ENCODE data around the gene STC2. TPM values are rescaled to one million over a fixed set of nuclear protein-coding genes. Genes with fewer than 3 reads are reported as not detected.

The STC2 gene
- total RNA-seq, 3 donors from 2014 or later (not counting 1 experiment from before 2014, with no cell fraction given), result not detected

DNA sequence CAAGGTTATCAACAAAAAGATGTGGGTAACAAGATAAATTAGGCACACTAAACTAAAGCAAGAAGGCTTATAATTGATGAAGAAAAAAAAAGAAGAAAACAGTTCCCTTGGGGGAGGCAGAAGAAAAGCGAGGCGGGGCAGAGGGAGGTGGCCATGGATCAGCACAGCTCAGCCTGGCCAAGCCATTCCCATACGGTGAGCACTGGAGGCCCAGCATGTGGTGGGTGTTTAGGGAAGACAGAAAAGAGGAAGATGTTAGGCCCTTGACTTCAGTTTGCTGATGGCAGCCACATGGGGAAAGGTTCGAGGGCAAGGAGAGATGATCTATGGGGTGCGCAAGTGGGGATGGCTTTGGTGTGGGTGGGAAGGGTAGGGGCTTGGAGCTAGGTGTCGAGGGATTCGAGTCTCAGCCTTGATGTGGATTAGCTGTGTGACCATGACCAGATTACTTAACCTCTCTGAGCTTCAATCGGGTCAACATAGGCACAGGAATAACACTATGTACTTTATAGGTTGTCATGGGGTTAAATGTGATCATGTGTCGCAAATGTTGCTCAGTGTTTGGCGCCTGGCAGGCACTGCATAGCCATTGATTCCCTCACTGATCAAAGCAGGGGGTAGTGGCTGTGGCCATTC, 10.3 kb upstream of the STC2 start:
- TF ChIP-seq, protein P1, sequence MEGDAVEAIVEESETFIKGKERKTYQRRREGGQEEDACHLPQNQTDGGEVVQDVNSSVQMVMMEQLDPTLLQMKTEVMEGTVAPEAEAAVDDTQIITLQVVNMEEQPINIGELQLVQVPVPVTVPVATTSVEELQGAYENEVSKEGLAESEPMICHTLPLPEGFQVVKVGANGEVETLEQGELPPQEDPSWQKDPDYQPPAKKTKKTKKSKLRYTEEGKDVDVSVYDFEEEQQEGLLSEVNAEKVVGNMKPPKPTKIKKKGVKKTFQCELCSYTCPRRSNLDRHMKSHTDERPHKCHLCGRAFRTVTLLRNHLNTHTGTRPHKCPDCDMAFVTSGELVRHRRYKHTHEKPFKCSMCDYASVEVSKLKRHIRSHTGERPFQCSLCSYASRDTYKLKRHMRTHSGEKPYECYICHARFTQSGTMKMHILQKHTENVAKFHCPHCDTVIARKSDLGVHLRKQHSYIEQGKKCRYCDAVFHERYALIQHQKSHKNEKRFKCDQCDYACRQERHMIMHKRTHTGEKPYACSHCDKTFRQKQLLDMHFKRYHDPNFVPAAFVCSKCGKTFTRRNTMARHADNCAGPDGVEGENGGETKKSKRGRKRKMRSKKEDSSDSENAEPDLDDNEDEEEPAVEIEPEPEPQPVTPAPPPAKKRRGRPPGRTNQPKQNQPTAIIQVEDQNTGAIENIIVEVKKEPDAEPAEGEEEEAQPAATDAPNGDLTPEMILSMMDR (IDR thresholded peaks at IDR 0.05), result no peak
- WGBS (ENCODE audit: insufficient coverage), result 86% methylated on average over 10 of the region's 10 CpGs
- Mint-ChIP-seq H3K27me3 (ENCODE audit: low read depth in 2 of 2) (peaks cover 19 to 25% of the 10 kb centered on the region in 2 donors), H3K4me3 (no peak overlapping the region), H3K27ac (no peak overlapping the region), H3K9me3 (no peaks in the 10 kb centered on the region), H3K36me3 (no peaks in the 10 kb centered on the region), H3K4me1 (no peaks in the 10 kb centered on the region)
- H3K4me3 ChIP-seq (ENCODE audit: low read length), result no peak overlapping the region
- H3K36me3 ChIP-seq (ENCODE audit: control insufficient read depth, insufficient read depth, low read length), result no peaks in the 10 kb centered on the region
- H3K9me3 ChIP-seq (ENCODE audit: control insufficient read depth, insufficient read depth, low read length), result no peaks in the 10 kb centered on the region
- H3K27me3 ChIP-seq (ENCODE audit: control insufficient read depth, insufficient read depth, low read length), result peaks cover 3% of the 10 kb centered on the region
- no peak for DNase-seq
- ATAC-seq, result no peak
- intact Hi-C loops (cut with micrococcal nuclease), result no loop called here
- H3K27ac ChIP-seq (ENCODE audit: low read length), result no peak overlapping the region
- no peaks in the 10 kb centered on the region for H3K4me1 ChIP-seq (ENCODE audit: control insufficient read depth, insufficient read depth, low read length)

DNA sequence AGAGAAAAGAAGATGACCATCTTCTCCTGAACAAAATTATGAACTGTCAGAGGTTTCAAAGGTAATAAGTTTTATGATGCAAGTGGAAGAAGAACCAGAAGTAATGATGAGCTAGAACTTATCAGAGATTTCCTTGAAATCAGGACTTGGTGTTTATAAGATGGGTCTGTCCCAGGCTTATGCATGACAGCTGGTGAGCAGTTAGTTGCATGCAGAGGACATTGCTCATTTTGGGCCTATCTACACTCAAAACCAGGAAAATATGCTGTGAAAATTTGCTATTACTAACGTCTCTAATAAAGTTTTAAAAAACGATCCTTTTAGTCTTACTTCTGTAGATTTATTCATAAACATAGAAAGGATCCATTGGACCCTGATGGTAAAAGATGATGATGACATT, 6.6 kb upstream of the STC2 start:
- no peaks in the 10 kb centered on the region for H3K9me3 ChIP-seq (ENCODE audit: control insufficient read depth, insufficient read depth, low read length)
- H3K27ac ChIP-seq (ENCODE audit: low read length), result no peak overlapping the region
- Mint-ChIP-seq H3K36me3 (no peaks in the 10 kb centered on the region), H3K27ac (no peak overlapping the region), H3K9me3 (no peaks in the 10 kb centered on the region), H3K4me3 (no peak overlapping the region), H3K4me1 (peaks cover 0 to 13% of the 10 kb centered on the region in 2 donors), H3K27me3 (ENCODE audit: low read depth in 2 of 2) (peaks cover 37 to 50% of the 10 kb centered on the region in 2 donors)
- ATAC-seq (no peak), DNase-seq (no peak)
- H3K27me3 ChIP-seq (ENCODE audit: control insufficient read depth, insufficient read depth, low read length), result peaks cover 25% of the 10 kb centered on the region
- TF ChIP-seq, protein P1 (IDR thresholded peaks at IDR 0.05), result no peak
- H3K4me3 ChIP-seq (ENCODE audit: low read length), result no peak overlapping the region
- no peaks in the 10 kb centered on the region for H3K4me1 ChIP-seq (ENCODE audit: control insufficient read depth, insufficient read depth, low read length)
- no peaks in the 10 kb centered on the region for H3K36me3 ChIP-seq (ENCODE audit: control insufficient read depth, insufficient read depth, low read length)
- intact Hi-C loops (cut with micrococcal nuclease), result no loop called here
- WGBS (ENCODE audit: insufficient coverage), result no CpG with 5 or more reads among the region's 2 CpGs

DNA sequence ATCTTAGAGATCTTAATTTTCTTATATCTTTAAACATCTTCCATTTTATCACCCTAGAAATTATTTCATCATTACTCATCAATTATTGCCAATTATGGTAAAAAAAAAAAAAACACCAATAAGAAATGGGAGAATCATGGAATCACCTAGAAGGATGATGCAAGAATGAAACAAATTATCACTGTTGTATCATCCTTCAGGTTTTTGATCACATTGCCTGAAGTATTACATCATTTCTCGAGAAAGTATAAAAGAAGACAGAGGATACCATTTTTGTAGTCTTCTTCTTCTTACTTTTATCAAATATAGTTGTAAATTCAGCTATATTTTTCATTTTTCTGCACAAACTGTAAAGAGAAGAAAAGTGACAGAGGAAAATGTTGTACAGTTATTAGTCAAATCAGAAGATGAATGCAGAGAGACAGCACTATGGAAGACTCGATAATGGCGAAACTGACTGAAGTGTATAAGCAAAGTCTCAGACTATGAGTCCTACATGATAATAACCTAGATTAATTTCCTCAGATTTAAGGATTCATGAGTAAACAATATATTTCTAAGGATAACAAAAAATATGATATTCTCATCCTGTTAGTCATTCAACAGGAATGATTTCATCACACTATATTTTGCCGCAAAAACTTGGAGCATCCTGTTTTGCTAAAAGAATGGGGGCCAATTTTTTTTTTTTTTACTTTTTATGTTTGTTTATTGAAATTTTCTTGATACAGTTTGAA, 5.9 kb upstream of the STC2 start:
- no peaks in the 10 kb centered on the region for H3K4me1 ChIP-seq (ENCODE audit: control insufficient read depth, insufficient read depth, low read length)

More for the DNA sequence above, 5.9 kb upstream of the STC2 start:
- Mint-ChIP-seq H3K36me3 (no peaks in the 10 kb centered on the region), H3K4me3 (no peak overlapping the region), H3K27ac (no peak overlapping the region), H3K27me3 (ENCODE audit: low read depth in 2 of 2) (peaks cover 39 to 52% of the 10 kb centered on the region in 2 donors), H3K9me3 (no peaks in the 10 kb centered on the region), H3K4me1 (peaks cover 0 to 13% of the 10 kb centered on the region in 2 donors)
- no peak overlapping the region for H3K4me3 ChIP-seq (ENCODE audit: low read length)
- no peaks in the 10 kb centered on the region for H3K9me3 ChIP-seq (ENCODE audit: control insufficient read depth, insufficient read depth, low read length)
- H3K36me3 ChIP-seq (ENCODE audit: control insufficient read depth, insufficient read depth, low read length), result no peaks in the 10 kb centered on the region
- intact Hi-C loops (cut with micrococcal nuclease), result no loop called here
- ATAC-seq (no peak), DNase-seq (no peak)
- H3K27me3 ChIP-seq (ENCODE audit: control insufficient read depth, insufficient read depth, low read length), result peaks cover 28% of the 10 kb centered on the region
- no peak overlapping the region for H3K27ac ChIP-seq (ENCODE audit: low read length)
- TF ChIP-seq, protein P1 (IDR thresholded peaks at IDR 0.05), result no peak
- WGBS (ENCODE audit: insufficient coverage), result 100% methylated on average over 2 of the region's 4 CpGs
